Suprapubic skin (tissue), 4 donors: ENCODE data around the gene UBFD1. TPM values are rescaled to one million over a fixed set of nuclear protein-coding genes. Genes with fewer than 3 reads are reported as not detected.

Experiments used
- DNase-seq, 2 donors: peaks; one replicate each; pipeline ENCODE4 v3.0.0-alpha.2; 2019; ENCODE audit warnings: low spot score in 2 of 2
- H3K27ac ChIP-seq: fragments of 200-600 bp; sonication (generic); one replicate; pipeline ENCODE4 v1.5.1; 2019
- H3K27me3 ChIP-seq: fragments of 200-600 bp; sonication (generic); one replicate; pipeline ENCODE4 v1.5.1; 2019
- H3K36me3 ChIP-seq: fragments of 200-600 bp; sonication (generic); one replicate; pipeline ENCODE4 v1.5.1; 2019
- H3K4me1 ChIP-seq: fragments of 200-600 bp; sonication (generic); one replicate; pipeline ENCODE4 v1.5.1; 2019
- H3K4me3 ChIP-seq: fragments of 200-600 bp; sonication (generic); one replicate; pipeline ENCODE4 v1.5.1; 2019; ENCODE audit warnings: mild to moderate bottlenecking
- H3K9me3 ChIP-seq: fragments of 200-600 bp; sonication (generic); one replicate; pipeline ENCODE4 v1.5.1; 2019
- CTCF ChIP-seq, 2 donors: fragments of 200-600 bp in 1 of 2; fragments of 450-650 bp in 1 of 2; sonication (generic) in 1 of 2; IDR thresholded peaks; one replicate each; pipeline ENCODE4 v1.5.1; 2016 to 2019; ENCODE audit warnings: antibody characterized with exemption in 2 of 2, mild to moderate bottlenecking in 1 of 2, moderate library complexity in 1 of 2
- EP300 ChIP-seq: sonication (generic); formaldehyde crosslinking; IDR thresholded peaks from one replicate; pipeline ENCODE4 v1.6.1; 2017; ENCODE audit warnings: antibody characterized with exemption
- POLR2A ChIP-seq, 2 donors: fragments of 450-650 bp; IDR thresholded peaks; one replicate each; pipeline ENCODE4 v1.6.1; 2017; ENCODE audit warnings: antibody characterized with exemption in 2 of 2, mild to moderate bottlenecking in 2 of 2, moderate library complexity in 2 of 2
- POLR2AphosphoS5 ChIP-seq, 3 donors: sonication (generic); formaldehyde crosslinking; IDR thresholded peaks; one replicate each; pipeline ENCODE4 v1.6.1; 2017; ENCODE audit warnings: antibody characterized with exemption in 3 of 3
- WGBS: methylation state at CpG from one replicate; pipeline ENCODE4 v1.1.5; 2018; 5-methylcytosine and 5-hydroxymethylcytosine counted together
- total RNA-seq, 4 donors: library from RNA; depleted of rRNA; stranded (reverse); fragments of >200 nt; gene quantifications; one replicate each; pipeline ENCODE4 v1.1.0, GENCODE V29; 2016

Gene UBFD1
- total RNA-seq, 4 donors from 2014 or later, result 26.5 to 48.1 (median 39.4) TPM

GRCh38 chr16:23530062-23530461, 27.5 kb upstream of the UBFD1 start:
- H3K4me3 ChIP-seq, result no peak overlapping the region
- H3K36me3 ChIP-seq, result peaks cover 81% of the 10 kb centered on the region
- no peaks in the 10 kb centered on the region for H3K9me3 ChIP-seq
- TF ChIP-seq POLR2A (IDR thresholded peaks at IDR 0.05), result no peak
- no peak for TF ChIP-seq POLR2AphosphoS5 (IDR thresholded peaks at IDR 0.05)
- no peak for TF ChIP-seq CTCF (IDR thresholded peaks at IDR 0.05)
- no peak overlapping the region for H3K27ac ChIP-seq
- 94% methylated on average over 5 of the region's 5 CpGs for WGBS
- DNase-seq, result no peak
- no peaks in the 10 kb centered on the region for H3K27me3 ChIP-seq
- no peaks in the 10 kb centered on the region for H3K4me1 ChIP-seq

- DNase-seq, result no peak
- Histone ChIP-seq H3K27ac (no peak overlapping the region), H3K9me3 (no peaks in the 10 kb centered on the region), H3K4me1 (no peaks in the 10 kb centered on the region), H3K27me3 (no peaks in the 10 kb centered on the region), H3K36me3 (peaks cover 74% of the 10 kb centered on the region), H3K4me3 (no peak overlapping the region)
- no peak for TF ChIP-seq EP300
- no peak for TF ChIP-seq POLR2A (IDR thresholded peaks at IDR 0.05)
- no peak for TF ChIP-seq CTCF (IDR thresholded peaks at IDR 0.05)
- no peak for TF ChIP-seq POLR2AphosphoS5 (IDR thresholded peaks at IDR 0.05)
- WGBS, result 100% methylated on average over 1 of the region's 1 CpG
Measured at GRCh38 chr16:23532448-23532847, 25.1 kb upstream of the UBFD1 start.

- H3K4me3 ChIP-seq, result no peak overlapping the region
- DNase-seq, result no peak
- 90% methylated on average over 10 of the region's 19 CpGs for WGBS
- H3K27me3 ChIP-seq, result no peaks in the 10 kb centered on the region
- no peaks in the 10 kb centered on the region for H3K9me3 ChIP-seq
- TF ChIP-seq POLR2A (IDR thresholded peaks at IDR 0.05) (no peak), POLR2AphosphoS5 (IDR thresholded peaks at IDR 0.05) (no peak), EP300 (no peak), CTCF (IDR thresholded peaks at IDR 0.05) (no peak)
- no peaks in the 10 kb centered on the region for H3K4me1 ChIP-seq
- peaks cover 61% of the 10 kb centered on the region for H3K36me3 ChIP-seq
- no peak overlapping the region for H3K27ac ChIP-seq
Measured at GRCh38 chr16:23534868-23535860, 22.4 kb upstream of the UBFD1 start.

- Histone ChIP-seq H3K9me3 (no peaks in the 10 kb centered on the region), H3K4me1 (no peaks in the 10 kb centered on the region), H3K36me3 (peaks cover 69% of the 10 kb centered on the region), H3K4me3 (no peak overlapping the region), H3K27ac (no peak overlapping the region), H3K27me3 (no peaks in the 10 kb centered on the region)
- WGBS, result 75% methylated on average over 2 of the region's 2 CpGs
- TF ChIP-seq POLR2A (IDR thresholded peaks at IDR 0.05) (no peak), EP300 (no peak), CTCF (IDR thresholded peaks at IDR 0.05) (no peak), POLR2AphosphoS5 (IDR thresholded peaks at IDR 0.05) (no peak)
- no peak for DNase-seq
Measured at GRCh38 chr16:23535901-23536300, 21.6 kb upstream of the UBFD1 start.

GRCh38 chr16:23537390-23537789, 20.1 kb upstream of the UBFD1 start:
- Histone ChIP-seq H3K9me3 (no peaks in the 10 kb centered on the region), H3K27me3 (no peaks in the 10 kb centered on the region), H3K4me3 (no peak overlapping the region), H3K4me1 (no peaks in the 10 kb centered on the region), H3K27ac (no peak overlapping the region), H3K36me3 (peaks cover 64% of the 10 kb centered on the region)
- 84% methylated on average over 3 of the region's 3 CpGs for WGBS
- DNase-seq, result no peak
- no peak for TF ChIP-seq EP300
- no peak for TF ChIP-seq CTCF (IDR thresholded peaks at IDR 0.05)
- no peak for TF ChIP-seq POLR2AphosphoS5 (IDR thresholded peaks at IDR 0.05)
